Measurements from ENCODE around the gene FAM184A. TPM values are rescaled to one million over a fixed set of nuclear protein-coding genes. Genes with fewer than 3 reads are reported as not detected.
"Not testable (repeated sequence)": the region's sequence is repeated elsewhere in the genome, so short reads cannot be mapped to it uniquely, and the experiment has no call there.

Gene FAM184A
- total and polyA plus RNA-seq, 2 donors (not counting 3 experiments of a cell fraction or from before 2014, with no cell fraction given), result 0.04 to 0.84 TPM

GRCh38 chr6:119100115-119100514 is 21.7 kb upstream of the FAM184A start:
- H3K36me3 ChIP-seq (ENCODE audit: control insufficient read depth in 2 of 2, extremely low read depth in 1 of 2, insufficient read depth in 2 of 2, low read length in 2 of 2), result no peaks in the 10 kb centered on the region
- intact Hi-C loops (cut with micrococcal nuclease), result no loop called here
- no peak overlapping the region for H2AFZ ChIP-seq (ENCODE audit: low read depth, low read length)
- H3K4me3 ChIP-seq (replicated peaks in 1 of 3; ENCODE audit: insufficient read depth in 1 of 3, low read depth in 1 of 3, low read length in 3 of 3), result no peak overlapping the region
- no peak for FAIRE-seq
- BruUV-seq (replicated peaks), result no TSS peak
- no peak overlapping the region for H3K4me2 ChIP-seq (ENCODE audit: insufficient read depth, low read length)
- no peaks in the 10 kb centered on the region for H3K9me3 ChIP-seq (replicated peaks; ENCODE audit: control insufficient read depth, insufficient read depth, low read length)
- TF ChIP-seq MAX (IDR thresholded peaks at IDR 0.05; ENCODE audit: insufficient read depth, insufficient read length) (no peak), MYC (IDR thresholded peaks at IDR 0.05; ENCODE audit: low read depth, low read length) (no peak), GATA2 (IDR thresholded peaks at IDR 0.05; ENCODE audit: insufficient read depth, insufficient read length, low read depth, low read length) (no peak), POLR2AphosphoS5 (IDR thresholded peaks at IDR 0.05; ENCODE audit: insufficient read depth, low read depth, low read length) (no peak), JUN (IDR thresholded peaks at IDR 0.05; ENCODE audit: borderline replicate concordance, insufficient read depth, insufficient read length, low read depth) (no peak), POLR2A (IDR thresholded peaks at IDR 0.05; ENCODE audit: low read depth, low read length) (no peak), EZH2 (IDR thresholded peaks at IDR 0.05; ENCODE audit: borderline replicate concordance, low read depth, low read length, severe bottlenecking) (no peak), CTCF (IDR thresholded peaks at IDR 0.05; ENCODE audit: extremely low read depth in 1 of 2, insufficient read depth in 1 of 2, low read depth in 1 of 2, low read length in 2 of 2) (no peak), FOS (IDR thresholded peaks at IDR 0.05; ENCODE audit: borderline replicate concordance, insufficient read depth, low read length) (no peak)
- H4K20me1 ChIP-seq (replicated peaks; ENCODE audit: control insufficient read depth, extremely low read depth, insufficient read depth, low read length), result no peaks in the 10 kb centered on the region
- H3K27ac ChIP-seq (ENCODE audit: insufficient read depth, low read depth, low read length), result no peak overlapping the region
- dilution Hi-C loops (cut with MboI; ENCODE audit: extremely low pct_ligation_motif_present, low sequenced_read_pairs), result no loop called here
- no peak overlapping the region for H3K9ac ChIP-seq (replicated peaks; ENCODE audit: extremely low read depth, insufficient read depth, low read length)
- no peak for DNase-seq (ENCODE audit: low read depth, low spot score)
- peaks cover 2% of the 10 kb centered on the region for H3K4me1 ChIP-seq (ENCODE audit: control insufficient read depth, extremely low read depth, insufficient read depth, low read length)
- H3K27me3 ChIP-seq (ENCODE audit: control insufficient read depth in 2 of 2, insufficient read depth in 2 of 2, low read length in 2 of 2), result no peaks in the 10 kb centered on the region
- POLR2A ChIA-PET, result no interaction called here
- CTCF ChIA-PET, result interaction anchor here (0.9 to 1.3 kb wide), 2 partner anchors 10 to 112 kb away, joined by 3 to 4 read pairs; no protein-coding TSS in a partner anchor
- H3K9me1 ChIP-seq (replicated peaks; ENCODE audit: control insufficient read depth, extremely low read depth, insufficient read depth, low read length), result no peaks in the 10 kb centered on the region
- no peaks in the 10 kb centered on the region for H3K79me2 ChIP-seq (ENCODE audit: control insufficient read depth, insufficient read depth, low read length)

- intact Hi-C loops (cut with micrococcal nuclease); H4K20me1 ChIP-seq (replicated peaks; ENCODE audit: control insufficient read depth, extremely low read depth, insufficient read depth, low read length); POLR2A ChIA-PET; H3K4me3 ChIP-seq (replicated peaks in 1 of 3; ENCODE audit: insufficient read depth in 1 of 3, low read depth in 1 of 3, low read length in 3 of 3); H3K27ac ChIP-seq (ENCODE audit: insufficient read depth, low read depth, low read length); H3K27me3 ChIP-seq (ENCODE audit: control insufficient read depth in 2 of 2, insufficient read depth in 2 of 2, low read length in 2 of 2); H3K4me2 ChIP-seq (ENCODE audit: insufficient read depth, low read length); dilution Hi-C loops (cut with MboI; ENCODE audit: extremely low pct_ligation_motif_present, low sequenced_read_pairs); H3K79me2 ChIP-seq (ENCODE audit: control insufficient read depth, insufficient read depth, low read length); FAIRE-seq; H3K4me1 ChIP-seq (ENCODE audit: control insufficient read depth, extremely low read depth, insufficient read depth, low read length); H3K9me1 ChIP-seq (replicated peaks; ENCODE audit: control insufficient read depth, extremely low read depth, insufficient read depth, low read length); H3K9ac ChIP-seq (replicated peaks; ENCODE audit: extremely low read depth, insufficient read depth, low read length); H3K9me3 ChIP-seq (replicated peaks; ENCODE audit: control insufficient read depth, insufficient read depth, low read length); BruUV-seq (replicated peaks); H2AFZ ChIP-seq (ENCODE audit: low read depth, low read length); H3K36me3 ChIP-seq (ENCODE audit: control insufficient read depth in 2 of 2, extremely low read depth in 1 of 2, insufficient read depth in 2 of 2, low read length in 2 of 2); DNase-seq (ENCODE audit: low read depth, low spot score): not testable (repeated sequence)
- CTCF ChIA-PET, result interaction anchor here (1.3 kb wide), 1 partner anchor 13 kb away, joined by 5 read pairs; no protein-coding TSS in a partner anchor
Measured at GRCh38 chr6:119097815-119098361, 19.4 kb upstream of the FAM184A start.

Data from endothelial cell of umbilical vein (primary cell).